AG09319 (cell line): ENCODE measurements around the gene HBG1.

ENCODE experiments used
- DNase-seq: peaks from one replicate; pipeline ENCODE4 v3.0.0-alpha.2; 2010; ENCODE audit warnings: low read depth; ENCODE audit errors: extremely low read depth
- TF ChIP-seq, protein P1 (sequence below): IDR thresholded peaks from 2 replicates; pipeline ENCODE4 v1.5.1; 2011; ENCODE audit warnings: low read depth, mild to moderate bottlenecking, inconsistent platforms, low read length, moderate library complexity

The HBG1 gene

DNA sequence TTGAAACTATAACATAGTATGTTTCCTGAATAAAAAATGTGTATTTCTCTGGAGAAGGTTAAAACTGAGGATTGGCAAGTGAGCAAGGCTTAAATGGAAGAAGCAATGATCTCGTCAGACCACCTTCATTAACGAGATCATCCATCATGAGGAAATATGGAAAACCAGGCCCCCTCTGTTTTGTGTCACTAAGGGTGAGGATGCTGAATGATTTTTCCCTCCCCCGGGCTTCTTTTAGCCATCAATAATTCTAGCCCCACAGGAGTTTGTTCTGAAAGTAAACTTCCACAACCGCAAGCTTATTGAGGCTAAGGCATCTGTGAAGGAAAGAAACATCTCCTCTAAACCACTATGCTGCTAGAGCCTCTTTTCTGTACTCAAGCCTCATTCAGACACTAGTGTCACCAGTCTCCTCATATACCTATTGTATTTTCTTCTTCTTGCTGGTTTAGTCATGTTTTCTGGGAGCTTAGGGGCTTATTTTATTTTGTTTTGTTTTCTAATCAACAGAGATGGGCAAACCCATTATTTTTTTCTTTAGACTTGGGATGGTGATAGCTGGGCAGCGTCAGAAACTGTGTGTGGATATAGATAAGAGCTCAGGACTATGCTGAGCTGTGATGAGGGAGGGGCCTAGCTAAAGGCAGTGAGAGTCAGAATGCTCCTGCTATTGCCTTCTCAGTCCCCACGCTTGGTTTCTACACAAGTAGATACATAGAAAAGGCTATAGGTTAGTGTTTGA is 25.9 kb upstream of the HBG1 start:
- DNase-seq, result no peak
- TF ChIP-seq, protein P1, sequence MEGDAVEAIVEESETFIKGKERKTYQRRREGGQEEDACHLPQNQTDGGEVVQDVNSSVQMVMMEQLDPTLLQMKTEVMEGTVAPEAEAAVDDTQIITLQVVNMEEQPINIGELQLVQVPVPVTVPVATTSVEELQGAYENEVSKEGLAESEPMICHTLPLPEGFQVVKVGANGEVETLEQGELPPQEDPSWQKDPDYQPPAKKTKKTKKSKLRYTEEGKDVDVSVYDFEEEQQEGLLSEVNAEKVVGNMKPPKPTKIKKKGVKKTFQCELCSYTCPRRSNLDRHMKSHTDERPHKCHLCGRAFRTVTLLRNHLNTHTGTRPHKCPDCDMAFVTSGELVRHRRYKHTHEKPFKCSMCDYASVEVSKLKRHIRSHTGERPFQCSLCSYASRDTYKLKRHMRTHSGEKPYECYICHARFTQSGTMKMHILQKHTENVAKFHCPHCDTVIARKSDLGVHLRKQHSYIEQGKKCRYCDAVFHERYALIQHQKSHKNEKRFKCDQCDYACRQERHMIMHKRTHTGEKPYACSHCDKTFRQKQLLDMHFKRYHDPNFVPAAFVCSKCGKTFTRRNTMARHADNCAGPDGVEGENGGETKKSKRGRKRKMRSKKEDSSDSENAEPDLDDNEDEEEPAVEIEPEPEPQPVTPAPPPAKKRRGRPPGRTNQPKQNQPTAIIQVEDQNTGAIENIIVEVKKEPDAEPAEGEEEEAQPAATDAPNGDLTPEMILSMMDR, result no peak

DNA sequence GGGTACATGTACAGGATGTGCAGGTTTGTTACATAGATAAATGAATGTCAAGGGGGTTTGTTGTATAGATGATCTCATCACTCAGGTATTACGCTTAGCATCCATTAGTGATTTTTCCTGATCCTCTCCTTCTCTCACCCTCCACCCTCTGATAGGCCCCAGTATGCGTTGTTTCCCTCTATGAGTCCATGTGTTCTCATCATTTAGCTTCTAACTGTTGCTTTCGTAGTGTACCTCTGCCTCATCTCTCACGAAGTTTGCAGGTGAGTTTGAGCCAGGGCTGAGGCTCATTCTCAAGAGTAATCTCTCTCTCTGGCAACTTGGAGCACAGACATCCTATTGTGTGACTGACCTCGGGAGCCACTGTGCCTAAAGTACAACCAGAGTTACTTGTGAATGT is 24.7 kb upstream of the HBG1 start:
- no peak for DNase-seq
- TF ChIP-seq, protein P1, result no peak

DNA sequence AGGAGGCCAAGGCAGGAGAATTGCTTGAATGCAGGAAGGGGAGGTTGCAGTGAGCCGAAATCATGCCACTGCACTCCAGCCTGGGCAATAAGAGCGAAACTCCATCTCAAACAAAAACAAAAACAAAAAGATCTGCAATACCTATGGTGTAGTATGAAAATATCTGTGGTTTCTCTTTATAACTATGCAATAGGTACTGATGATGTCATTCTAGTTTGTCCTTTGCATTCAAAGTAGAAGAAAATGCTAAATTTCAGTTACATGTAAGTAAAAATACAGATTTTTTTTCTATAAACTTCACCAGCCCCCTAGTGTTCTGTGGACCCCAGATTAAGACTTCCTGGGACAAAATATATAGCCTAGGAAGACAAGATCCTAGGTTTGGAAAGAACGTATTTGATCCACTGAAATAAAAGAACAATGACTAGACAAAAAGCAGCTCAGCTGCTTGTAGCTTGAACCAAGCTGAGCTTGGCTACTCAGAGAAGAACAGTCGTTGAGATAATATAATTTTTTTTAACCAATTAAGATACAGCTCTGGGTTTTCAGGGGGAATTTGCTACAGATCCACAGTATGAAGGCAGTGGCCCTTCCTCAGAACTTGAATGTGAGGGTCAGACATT is 22.8 kb upstream of the HBG1 start:
- TF ChIP-seq, protein P1, result no peak
- DNase-seq, result no peak

DNA sequence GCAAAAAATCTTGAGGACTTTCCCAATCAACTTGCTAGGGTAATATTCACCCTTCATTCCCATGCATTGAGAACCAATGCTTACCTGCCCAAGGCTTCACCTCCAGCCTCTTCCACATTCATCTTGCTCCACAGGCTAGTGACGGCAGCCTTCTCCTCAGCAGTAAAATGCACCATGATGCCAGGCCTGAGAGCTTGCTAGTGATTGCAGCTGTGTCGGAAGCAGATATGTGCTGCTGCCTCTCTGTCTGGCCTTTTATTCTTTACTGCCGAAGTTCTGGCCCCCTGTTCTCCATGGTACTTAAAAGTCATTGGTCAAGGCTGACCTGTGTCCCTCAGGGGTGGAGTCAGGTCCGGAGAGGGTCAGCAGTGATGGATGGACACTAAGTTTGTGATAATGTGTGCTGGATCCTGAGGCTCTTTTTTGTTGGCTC is 20.1 kb upstream of the HBG1 start, which contains the start of gene HBE1:
Gene HBE1, minus strand, starts transcription at position 231 of the 433 bp plus-strand sequence. Its CDS starts 55 bp downstream, at position 176.
- TF ChIP-seq, protein P1, result no peak
- DNase-seq, result no peak

DNA sequence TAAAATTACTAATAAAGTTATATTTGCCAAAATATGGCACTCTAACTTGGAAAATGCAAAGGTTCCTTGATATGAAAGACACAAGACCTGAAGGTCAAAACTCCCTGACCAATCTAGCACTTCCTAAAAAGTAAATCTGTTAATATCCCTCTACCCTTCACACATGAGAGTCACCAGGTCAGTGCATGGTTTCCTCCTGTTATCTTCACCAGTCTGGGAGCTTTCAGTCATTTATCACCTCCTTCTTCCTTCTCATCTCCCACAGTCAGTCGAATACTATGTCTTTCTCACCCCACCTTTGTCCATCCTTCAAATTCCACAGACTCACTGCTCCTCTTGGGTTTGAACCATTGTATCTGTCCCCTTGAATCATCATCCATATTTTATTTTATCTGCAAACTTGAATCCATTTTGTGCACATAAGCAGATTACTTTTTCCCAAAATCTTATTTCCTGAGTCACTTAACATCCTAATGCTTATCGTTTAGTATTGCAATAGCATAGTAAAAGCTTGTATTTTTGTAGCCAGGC is 17.4 kb upstream of the HBG1 start:
- no peak for DNase-seq
- TF ChIP-seq, protein P1, result no peak

DNA sequence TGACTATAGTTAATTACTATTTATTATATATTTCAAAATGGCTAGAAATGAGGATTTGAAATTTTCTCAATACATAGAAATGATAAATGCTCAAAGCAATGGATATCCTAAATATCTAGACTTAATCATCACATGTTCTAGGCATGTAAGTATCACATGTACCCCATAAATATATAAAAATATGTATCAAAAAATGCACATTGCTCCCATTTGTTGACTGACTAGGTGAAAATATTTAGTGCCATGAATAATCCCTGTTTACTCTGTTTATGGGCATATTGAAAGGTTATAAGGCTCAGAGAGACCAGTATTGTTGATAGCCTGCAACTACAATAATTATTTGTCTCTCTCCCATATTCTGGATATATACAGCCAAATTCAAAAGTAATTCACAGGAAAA is 17.0 kb upstream of the HBG1 start:
- TF ChIP-seq, protein P1, result no peak
- DNase-seq, result no peak

DNA sequence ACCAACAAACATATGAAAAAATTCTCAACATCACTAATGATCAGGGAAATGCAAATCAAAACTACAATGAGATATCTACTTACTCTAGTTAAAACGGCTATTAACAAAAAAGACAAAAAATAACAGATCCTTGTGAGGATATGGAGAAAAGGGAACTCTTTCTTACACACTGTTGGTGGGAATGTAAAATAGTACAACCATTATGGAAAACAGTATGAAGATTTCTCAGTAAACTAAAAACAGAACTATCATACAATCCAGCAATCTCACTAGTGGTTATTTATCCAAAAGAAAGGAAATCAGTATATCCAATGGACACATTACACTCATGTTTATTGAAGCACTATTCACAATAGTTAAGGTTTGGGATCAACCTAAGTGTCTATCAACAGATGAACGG is 16.2 kb upstream of the HBG1 start:
- no peak for DNase-seq
- TF ChIP-seq, protein P1, result no peak
